PFSK-1 (cell line): ENCODE results near the gene DNAH10.

Experiments
- POLR2AphosphoS5 ChIP-seq: IDR thresholded peaks from 2 replicates; pipeline ENCODE4 v1.6.1; 2012; ENCODE audit warnings: low read depth, mild to moderate bottlenecking, control low read depth, low read length, moderate library complexity
- TAF1 ChIP-seq: IDR thresholded peaks from 2 replicates; pipeline ENCODE4 v1.6.1; 2012; ENCODE audit warnings: low read length, control low read depth, borderline replicate concordance; ENCODE audit not compliant: insufficient read depth
- TF ChIP-seq, protein P1 (sequence below), 2 experiments: IDR thresholded peaks; 2 replicates each; pipeline versions ENCODE4 v1.6.1 to v1.8.0; 2011 to 2012; ENCODE audit warnings: low read depth in 2 of 2, low read length in 2 of 2, control low read depth in 1 of 2, inconsistent platforms in 1 of 2, mild to moderate bottlenecking in 1 of 2, moderate library complexity in 1 of 2; ENCODE audit not compliant: insufficient read depth in 1 of 2

DNA sequence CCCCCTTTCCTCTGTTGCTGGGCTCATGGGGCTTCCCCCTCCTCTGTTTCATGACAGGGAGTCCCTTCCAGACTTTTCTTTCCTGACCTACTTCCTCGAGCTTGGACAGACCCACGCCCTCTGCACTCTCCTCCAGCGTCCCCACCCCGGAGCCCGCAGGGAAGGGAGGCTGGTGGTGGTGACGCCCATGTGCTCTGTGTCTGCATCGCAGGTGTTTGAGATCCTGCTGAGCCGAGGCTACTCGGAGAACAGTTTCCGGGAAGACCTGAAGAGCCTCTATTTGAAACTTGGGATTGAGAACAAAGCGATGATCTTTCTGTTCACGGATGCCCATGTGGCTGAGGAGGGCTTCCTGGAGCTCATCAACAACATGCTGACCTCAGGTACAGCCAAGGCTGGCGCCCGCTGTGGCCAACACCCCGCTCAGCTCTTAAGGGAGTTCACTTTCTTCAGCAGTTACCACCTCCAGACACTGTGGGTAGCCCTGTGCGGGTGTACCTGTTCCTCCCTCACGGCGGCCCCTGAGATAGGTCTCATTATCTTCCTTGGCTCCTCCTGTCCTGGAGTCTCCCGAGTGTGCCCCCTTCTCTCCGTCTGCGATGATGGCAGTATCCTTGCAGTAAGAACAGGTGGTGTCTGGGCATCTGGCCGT lies 125.0 kb downstream of the DNAH10 start:
- TF ChIP-seq POLR2AphosphoS5 (no peak), TAF1 (no peak)
- TF ChIP-seq, protein P1, sequence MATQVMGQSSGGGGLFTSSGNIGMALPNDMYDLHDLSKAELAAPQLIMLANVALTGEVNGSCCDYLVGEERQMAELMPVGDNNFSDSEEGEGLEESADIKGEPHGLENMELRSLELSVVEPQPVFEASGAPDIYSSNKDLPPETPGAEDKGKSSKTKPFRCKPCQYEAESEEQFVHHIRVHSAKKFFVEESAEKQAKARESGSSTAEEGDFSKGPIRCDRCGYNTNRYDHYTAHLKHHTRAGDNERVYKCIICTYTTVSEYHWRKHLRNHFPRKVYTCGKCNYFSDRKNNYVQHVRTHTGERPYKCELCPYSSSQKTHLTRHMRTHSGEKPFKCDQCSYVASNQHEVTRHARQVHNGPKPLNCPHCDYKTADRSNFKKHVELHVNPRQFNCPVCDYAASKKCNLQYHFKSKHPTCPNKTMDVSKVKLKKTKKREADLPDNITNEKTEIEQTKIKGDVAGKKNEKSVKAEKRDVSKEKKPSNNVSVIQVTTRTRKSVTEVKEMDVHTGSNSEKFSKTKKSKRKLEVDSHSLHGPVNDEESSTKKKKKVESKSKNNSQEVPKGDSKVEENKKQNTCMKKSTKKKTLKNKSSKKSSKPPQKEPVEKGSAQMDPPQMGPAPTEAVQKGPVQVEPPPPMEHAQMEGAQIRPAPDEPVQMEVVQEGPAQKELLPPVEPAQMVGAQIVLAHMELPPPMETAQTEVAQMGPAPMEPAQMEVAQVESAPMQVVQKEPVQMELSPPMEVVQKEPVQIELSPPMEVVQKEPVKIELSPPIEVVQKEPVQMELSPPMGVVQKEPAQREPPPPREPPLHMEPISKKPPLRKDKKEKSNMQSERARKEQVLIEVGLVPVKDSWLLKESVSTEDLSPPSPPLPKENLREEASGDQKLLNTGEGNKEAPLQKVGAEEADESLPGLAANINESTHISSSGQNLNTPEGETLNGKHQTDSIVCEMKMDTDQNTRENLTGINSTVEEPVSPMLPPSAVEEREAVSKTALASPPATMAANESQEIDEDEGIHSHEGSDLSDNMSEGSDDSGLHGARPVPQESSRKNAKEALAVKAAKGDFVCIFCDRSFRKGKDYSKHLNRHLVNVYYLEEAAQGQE (IDR thresholded peaks at IDR 0.05; ENCODE audit: insufficient read depth in 1 of 2, low read depth in 2 of 2, low read length in 2 of 2): no peak
